AG04450 (cell line): ENCODE data around the gene UNC5A. TPM values are rescaled to one million over a fixed set of nuclear protein-coding genes. Genes with fewer than 3 reads are reported as not detected.

Experiments
- CTCF ChIA-PET: fragments of 300-600, 350-600 bp; formaldehyde crosslinking; extraction: SDS; loops from one replicate; lab custom pipeline; 2022; ENCODE audit warnings: antibody characterized with exemption, inconsistent platforms; lab: Charles Lee
- POLR2A ChIA-PET: fragments of 350-600 bp; formaldehyde crosslinking; extraction: SDS; loops from one replicate; lab custom pipeline; 2021; ENCODE audit warnings: antibody characterized with exemption, inconsistent platforms; lab: Yijun Ruan, JAX
- DNase-seq: peaks from one replicate; pipeline ENCODE4 v3.0.0-alpha.2; 2011; ENCODE audit warnings: low read depth, low spot score
- H3K27ac ChIP-seq: one replicate; pipeline ENCODE4 v1.5.1; 2012; ENCODE audit warnings: low read depth, low read length, control low read depth
- H3K27me3 ChIP-seq: one replicate; pipeline ENCODE4 v1.6.0; 2012; ENCODE audit warnings: low read length; ENCODE audit not compliant: control insufficient read depth, insufficient read depth
- H3K4me3 ChIP-seq: 2 replicates; pipeline ENCODE4 v1.5.1; 2011; ENCODE audit warnings: mild to moderate bottlenecking, low read depth, low read length, control low read depth
- H3K9me3 ChIP-seq: 2 replicates; pipeline ENCODE4 v1.5.1; 2012; ENCODE audit warnings: low read length; ENCODE audit not compliant: control insufficient read depth, insufficient read depth
- CTCF ChIP-seq: IDR thresholded peaks from 2 replicates; pipeline ENCODE4 v1.5.1; 2011; ENCODE audit warnings: low read depth, low read length, control low read depth, inconsistent platforms
- polyA plus RNA-seq: library from polyadenylated mRNA; depleted of rRNA; stranded (reverse); fragments of >200 nt; gene quantifications from 2 replicates; pipeline ENCODE4 v1.2.3, GENCODE V29; 2011

UNC5A gene
- polyA plus RNA-seq, 1 experiment, result not detected

GRCh38 chr5:176810687-176811501 lies 535 bp downstream of the UNC5A start:
- no peaks in the 10 kb centered on the region; the same call in 1 of the 2 replicates for H3K9me3 ChIP-seq
- no peak for TF ChIP-seq CTCF
- peaks cover 58% of the 10 kb centered on the region for H3K27me3 ChIP-seq
- CTCF ChIA-PET, result interaction anchor here (0.6 kb wide), 1 partner anchor 89 kb away, joined by 3 read pairs; no protein-coding TSS in a partner anchor
- peak overlapping the region; percentile 17; the same call in 1 of the 2 replicates for H3K4me3 ChIP-seq
- DNase-seq, result no peak
- H3K27ac ChIP-seq, result no peak overlapping the region
- POLR2A ChIA-PET, result no interaction called here

GRCh38 chr5:176812269-176813259 lies 2.2 kb downstream of the UNC5A start:
- ChIA-PET POLR2A (no interaction called here), CTCF (interaction anchor here (1.2 kb wide), 1 partner anchor 152 kb away, joined by 4 read pairs; no protein-coding TSS in a partner anchor)
- TF ChIP-seq CTCF, result peak; percentile 59
- no peak overlapping the region for H3K4me3 ChIP-seq
- no peak overlapping the region for H3K27ac ChIP-seq
- H3K27me3 ChIP-seq, result peaks cover 71% of the 10 kb centered on the region
- H3K9me3 ChIP-seq, result no peaks in the 10 kb centered on the region; the same call in 1 of the 2 replicates
- no peak for DNase-seq

- H3K9me3 ChIP-seq, result no peaks in the 10 kb centered on the region; the same call in 1 of the 2 replicates
- CTCF ChIA-PET, result no interaction called here
- no peak for DNase-seq
- no peak for TF ChIP-seq CTCF
- H3K27ac ChIP-seq, result no peak overlapping the region
- no peak overlapping the region for H3K4me3 ChIP-seq
- POLR2A ChIA-PET, result no interaction called here
- peaks cover 73% of the 10 kb centered on the region for H3K27me3 ChIP-seq
These were observed 3.4 kb downstream of the UNC5A start for GRCh38 chr5:176813587-176814312.

GRCh38 chr5:176814313-176814685 lies 3.9 kb downstream of the UNC5A start:
- no peak for TF ChIP-seq CTCF
- ChIA-PET CTCF (no interaction called here), POLR2A (no interaction called here)
- Histone ChIP-seq H3K27me3 (peaks cover 71% of the 10 kb centered on the region), H3K9me3 (no peaks in the 10 kb centered on the region; the same call in 1 of the 2 replicates), H3K27ac (no peak overlapping the region), H3K4me3 (no peak overlapping the region)
- DNase-seq, result no peak
